Germinal center (tissue), 1 donor: ENCODE data around the gene TUBB6.

Experiments
- DNase-seq: peaks from one replicate; pipeline ENCODE4 v3.0.0; 2012; ENCODE audit warnings: mixed read lengths, low spot score

TUBB6 gene

GRCh38 chr18:12307701-12308385 is at the start of gene TUBB6:
Gene TUBB6, plus strand, starts transcription at chr18:12308241. Its CDS starts 52 bp downstream, at chr18:12308293.
- DNase-seq, result peak; percentile 54

- DNase-seq, result no peak
These were observed 49.0 kb upstream of the TUBB6 start for GRCh38 chr18:12258719-12259705.

- no peak for DNase-seq
These were observed 45.3 kb upstream of the TUBB6 start for GRCh38 chr18:12262748-12263147.

DNA sequence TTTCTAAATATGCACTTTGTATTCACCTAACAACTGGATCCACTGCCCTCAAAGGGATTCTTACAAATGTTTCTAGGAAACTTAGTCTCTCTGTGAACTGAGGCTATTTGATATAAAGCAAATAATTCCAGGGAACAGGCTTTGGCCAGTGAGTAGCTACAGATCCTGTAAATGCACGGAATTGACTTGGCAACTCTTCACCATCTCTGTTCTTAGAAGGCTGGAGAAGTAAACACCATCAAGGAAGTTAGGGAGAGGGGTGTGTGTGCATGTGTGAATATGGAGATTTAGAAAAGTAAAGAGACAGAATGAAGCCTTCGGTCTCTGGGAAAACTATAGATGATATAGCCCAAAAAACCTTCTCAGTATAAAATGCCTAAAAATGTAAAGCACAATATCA is 43.2 kb upstream of the TUBB6 start:
- DNase-seq, result no peak

DNA sequence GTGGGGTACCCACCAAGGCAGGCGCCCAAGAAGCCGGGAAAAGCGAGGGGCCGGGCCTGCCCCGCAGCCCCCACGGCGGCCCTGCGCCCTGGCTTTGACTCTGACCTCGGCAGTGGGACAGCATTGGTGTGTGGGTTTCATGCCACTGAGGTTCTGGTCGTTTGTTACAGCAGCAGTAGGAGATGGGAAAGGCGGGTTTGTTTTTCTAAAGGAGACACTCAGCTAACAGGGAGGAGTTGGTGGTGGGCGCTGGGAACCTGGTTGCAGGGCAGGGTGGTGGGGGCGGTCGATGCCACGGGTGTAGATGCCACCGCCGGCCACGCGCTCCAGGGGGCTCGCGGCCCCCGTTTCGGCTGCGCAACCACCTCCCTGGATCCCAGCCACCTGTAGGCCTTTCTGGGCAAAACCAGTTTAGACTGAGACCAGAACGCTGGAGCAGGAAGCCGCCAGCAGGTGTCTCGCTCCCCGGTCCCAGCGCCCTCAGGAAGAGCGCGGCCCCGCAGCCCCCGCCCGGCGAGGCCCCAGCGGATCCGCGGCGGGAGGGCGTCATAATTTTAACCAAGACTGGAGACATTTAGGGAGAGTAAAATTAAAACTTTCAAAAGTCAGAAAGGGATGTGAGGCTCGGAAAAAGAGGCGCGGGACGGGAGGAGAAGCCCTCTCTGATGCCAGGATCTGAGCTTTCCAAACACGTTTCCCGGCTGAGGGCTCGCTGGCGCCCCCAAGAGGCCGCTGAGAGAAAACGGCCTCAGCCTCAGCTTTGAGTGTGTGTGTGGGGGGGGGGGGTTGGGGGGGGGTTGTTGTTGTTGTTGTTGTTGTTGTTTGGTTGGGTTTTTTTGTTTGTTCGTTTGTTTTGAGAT is 36.4 kb upstream of the TUBB6 start:
- DNase-seq, result peak; percentile 71

- DNase-seq, result no peak
These were observed 33.2 kb upstream of the TUBB6 start for GRCh38 chr18:12274793-12275192.

DNA sequence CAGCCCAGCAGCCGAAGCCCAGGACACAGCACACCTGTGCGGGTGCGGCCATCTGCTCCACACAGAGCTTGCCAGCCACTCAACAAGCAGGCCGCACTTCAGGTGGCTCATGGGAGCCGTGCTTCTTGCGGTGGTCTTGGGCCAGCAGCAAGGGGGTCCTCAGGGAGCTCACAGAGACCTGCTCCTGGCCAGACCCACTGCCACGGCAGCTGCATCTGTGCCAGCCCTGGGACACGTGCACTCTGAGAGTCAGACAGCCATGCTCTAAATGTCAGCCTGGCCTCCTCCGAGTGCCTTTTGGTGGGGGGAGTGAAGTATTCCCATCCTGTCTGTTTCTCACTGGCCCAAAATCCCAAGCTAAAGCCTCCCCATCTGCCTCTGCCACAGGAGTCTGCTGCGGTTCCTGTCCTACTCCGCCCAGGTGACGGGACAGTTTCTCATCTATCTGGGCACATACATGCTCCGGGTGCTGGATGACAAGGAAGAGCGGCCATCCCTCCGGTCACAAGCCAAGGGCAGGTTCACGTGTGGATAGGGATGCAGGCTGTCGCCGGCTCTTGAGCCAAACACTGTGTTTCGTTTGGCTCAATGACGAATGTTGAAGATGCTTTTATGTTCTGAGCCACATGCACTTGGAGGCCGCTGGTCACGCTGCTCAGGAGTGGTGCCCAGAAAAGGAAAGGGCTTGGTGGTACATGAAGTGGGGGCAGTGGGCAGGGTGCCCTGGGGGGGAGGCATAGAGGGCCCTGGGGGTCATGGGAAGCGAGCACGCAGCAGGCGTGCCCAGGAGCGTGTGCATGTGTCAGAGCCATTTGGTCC is 31.1 kb upstream of the TUBB6 start:
- no peak for DNase-seq

DNA sequence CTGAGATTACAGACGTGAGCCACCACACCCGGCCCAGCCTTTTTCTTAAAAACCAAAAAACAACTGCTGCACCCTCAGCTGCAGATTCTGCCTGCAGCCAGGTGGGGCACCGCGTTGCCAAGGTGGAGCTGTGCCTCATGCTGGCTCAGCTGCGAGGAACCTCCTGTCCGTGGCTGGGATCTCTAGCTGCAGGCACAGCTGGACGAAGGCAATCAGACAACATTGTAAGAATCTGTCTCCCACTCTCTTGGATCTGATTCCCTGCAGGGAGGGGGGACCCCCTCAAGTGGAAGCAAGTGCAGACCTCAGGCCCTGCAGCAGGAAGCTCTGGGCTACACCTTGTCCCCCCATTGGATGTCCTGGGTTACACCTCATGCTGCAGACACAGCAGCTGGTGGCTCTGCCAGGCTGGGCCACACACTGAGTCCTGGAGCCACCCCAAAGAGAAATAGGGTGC is 29.8 kb upstream of the TUBB6 start:
- no peak for DNase-seq

GRCh38 chr18:12278741-12279682 is 29.0 kb upstream of the TUBB6 start:
- no peak for DNase-seq

DNA sequence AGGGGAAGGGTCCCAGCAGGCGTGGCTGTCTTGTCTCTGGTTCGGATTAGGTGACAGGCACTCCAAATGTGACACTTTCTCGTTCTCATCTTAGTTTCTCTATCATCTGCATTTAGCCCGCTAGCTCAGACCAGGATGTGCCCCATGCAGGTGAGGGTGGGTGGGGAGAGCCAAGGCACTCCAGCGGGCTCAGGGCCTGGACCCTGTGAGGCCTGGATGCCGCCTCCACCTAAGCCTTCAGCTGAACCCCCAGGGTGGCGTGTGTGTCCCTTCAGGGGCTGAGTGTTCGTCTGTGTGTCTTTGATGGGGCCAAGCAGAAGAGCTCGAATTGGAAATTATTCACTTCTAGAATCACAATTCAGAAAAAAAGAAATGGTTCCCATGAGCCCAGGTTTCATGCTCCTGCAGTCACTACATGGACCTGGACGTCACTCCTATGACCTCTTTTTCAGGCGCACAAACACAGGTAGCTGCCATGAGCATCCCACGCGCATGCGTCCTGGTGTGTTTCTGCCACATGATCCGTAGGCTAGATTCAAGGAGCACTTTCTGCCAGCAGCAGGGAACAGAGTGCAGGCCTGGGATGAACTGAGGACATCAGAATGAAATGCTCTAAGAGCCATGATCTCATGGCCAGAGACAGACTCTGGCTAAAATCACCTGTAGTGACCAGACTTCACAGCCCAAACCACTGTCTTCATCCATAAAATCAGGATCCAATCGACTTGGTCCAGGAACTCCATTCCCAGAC is 28.1 kb upstream of the TUBB6 start:
- no peak for DNase-seq

DNA sequence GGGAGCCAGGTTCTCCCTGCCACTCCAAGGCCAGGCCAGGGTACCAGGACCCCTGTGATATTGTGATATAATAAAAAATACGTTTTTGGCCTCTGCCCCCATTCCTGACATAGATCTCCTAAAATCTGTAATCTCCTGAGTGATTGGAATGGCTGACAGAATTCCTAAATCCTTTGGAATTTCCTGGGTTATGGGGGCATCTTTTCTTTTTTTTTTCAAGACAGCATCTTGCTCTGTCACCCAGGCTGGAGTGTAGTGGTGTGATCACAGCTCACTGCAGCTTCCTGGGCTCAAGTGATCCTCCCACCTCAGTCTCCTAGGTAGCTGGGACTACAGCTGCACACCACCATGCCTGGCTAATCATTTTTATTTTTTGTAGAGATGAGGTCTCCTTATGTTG is 26.2 kb upstream of the TUBB6 start:
- DNase-seq, result no peak

DNA sequence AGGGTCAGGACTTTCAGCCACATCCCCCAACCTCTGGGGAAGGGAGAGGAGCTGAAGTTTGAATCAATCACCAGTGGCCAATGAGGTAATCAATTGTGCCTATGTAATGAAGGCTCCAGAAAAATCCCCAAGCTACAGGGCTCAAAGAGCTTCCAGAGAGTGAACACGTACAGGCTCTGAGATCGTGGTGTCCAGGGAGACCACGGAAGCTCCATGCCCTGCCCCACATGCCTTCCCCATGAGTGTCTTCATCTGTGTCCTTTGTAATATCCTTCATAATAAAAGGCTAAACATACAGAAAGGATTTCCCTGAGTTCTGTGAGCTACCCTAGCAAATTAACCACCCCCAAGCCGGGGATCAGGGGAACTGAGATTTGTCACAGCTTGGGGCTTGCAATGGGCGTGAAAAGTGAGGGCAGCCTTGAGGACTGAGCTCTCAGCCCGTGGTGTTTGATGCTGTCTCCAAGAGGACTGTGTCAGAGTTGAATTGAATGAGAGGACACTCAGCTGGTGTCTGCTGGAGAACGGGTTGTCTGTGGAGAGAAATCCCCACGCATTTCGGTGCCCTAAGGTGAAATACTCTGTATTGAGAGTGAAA is 25.5 kb upstream of the TUBB6 start:
- no peak for DNase-seq

DNA sequence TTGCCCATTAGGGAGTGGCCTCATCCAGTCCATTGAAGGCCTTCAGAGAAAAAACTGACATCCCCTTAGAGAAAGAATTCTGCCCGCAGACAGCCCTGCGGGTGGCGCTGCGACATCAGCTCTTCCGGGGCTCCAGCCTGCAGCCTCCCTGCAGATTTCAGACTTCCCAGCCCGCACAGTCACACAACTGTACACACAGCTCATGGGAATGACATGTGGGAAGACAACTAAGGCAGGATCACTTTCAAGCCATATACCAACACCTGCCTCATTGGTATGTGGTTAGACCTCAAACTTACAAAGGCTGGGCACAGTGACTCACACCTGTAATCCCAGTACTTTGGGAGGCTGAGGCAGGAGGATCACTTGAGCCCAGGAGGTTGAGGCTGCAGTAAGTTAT is 24.8 kb upstream of the TUBB6 start:
- DNase-seq, result no peak

GRCh38 chr18:12283666-12284065 is 24.4 kb upstream of the TUBB6 start:
- no peak for DNase-seq

DNA sequence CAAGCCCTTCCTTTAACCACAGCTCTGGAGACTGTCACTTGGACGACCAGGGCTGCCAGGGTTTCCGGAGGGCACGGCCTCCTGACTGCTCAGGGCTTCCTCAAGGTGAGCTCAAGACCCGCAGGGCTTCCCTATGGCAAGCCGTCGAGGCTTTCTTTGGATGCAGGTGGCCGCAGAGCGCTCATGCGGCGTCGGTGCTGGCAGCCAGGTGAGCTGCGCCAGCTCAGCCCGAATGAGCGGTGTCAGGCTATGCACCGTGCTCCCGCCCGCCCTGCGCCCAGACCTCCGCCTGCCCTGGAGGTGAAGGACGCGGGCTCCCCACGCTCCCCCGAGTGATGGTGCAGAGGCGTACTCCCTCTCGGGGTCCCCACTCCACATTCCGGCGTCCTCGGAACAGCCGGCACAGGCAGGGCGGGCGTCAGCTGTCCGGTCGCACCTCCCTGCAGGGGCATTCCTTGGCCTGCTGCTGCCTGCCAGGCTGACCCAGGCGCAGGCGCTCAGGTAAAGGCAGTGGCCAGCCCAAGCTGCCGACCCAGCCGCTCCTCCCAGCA is 20.8 kb upstream of the TUBB6 start:
- no peak for DNase-seq

DNA sequence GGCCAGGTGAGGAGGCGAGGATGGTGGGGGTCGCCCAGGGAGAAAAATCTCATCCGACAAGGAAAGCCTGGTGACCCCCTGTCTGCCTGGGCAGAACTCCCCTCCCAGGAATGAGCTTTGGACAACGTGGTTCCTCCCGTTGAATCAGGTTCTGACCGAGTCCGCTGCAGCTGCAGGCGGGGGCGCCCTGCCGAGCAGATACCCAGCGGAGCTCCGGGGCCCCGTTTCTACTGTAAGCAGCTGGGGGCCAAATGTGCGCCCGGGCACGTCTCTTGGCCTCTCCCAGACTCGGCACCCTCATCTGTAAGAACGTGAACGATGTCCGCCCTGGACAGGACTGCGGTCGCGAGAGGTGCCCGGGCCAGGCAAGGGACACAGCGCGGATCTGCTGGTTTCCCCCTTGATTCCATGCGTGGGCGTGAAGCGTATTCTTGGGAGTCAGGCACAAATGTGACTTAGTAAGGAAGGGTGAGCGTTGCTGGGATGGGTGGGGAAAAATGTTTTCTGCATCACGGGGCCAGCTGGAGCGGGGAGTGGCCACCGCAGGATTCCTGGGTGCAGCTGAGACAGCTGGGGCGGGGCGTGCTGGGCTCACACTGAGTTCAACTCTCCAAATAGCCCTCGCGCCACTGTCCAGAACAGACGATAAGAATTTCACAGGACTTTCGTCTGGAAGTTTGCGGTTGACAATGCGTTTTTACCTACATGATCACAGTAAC is 20.2 kb upstream of the TUBB6 start:
- no peak for DNase-seq

DNA sequence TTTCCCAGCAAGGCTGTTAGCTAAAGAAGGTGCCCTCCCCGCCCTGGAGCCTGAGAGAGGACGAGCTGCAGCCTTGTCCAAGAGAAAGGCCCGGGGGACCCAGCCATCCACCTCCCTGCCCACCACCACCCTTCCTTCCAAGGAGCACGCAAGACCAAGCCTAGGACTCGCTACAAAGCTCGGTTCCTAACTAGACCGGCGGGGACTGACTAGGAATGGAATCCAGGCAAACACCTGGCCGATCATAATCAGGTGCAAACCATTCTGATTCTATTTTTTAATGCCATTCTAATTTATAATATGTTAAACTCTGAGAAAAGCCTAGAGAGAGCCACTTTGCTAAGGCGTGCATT is 19.7 kb upstream of the TUBB6 start:
- DNase-seq, result no peak

DNA sequence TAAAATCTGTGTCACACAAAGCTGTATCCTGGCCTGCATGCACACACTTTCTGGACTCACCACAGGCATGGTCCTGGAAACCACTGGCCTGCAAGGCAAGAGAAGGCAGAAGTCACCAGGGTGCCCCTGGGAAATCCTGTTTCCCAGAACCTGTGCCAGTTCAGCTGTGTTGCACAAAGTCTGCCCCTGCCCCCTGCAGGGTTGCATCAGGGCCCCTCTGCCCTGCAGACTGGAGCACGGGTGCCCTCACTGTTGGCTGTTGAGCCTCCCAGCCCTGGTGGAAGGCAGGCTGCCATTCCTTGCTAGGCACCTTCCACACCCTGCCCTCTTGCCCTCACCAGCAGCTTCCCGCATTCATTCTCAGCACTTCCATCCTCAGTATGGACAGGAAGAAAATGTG is 18.0 kb upstream of the TUBB6 start:
- no peak for DNase-seq
